GM12878 (cell line): ENCODE measurements around the gene NCS1.

Experiments
- CREB1 ChIP-seq: IDR thresholded peaks from 2 replicates; pipeline ENCODE4 v1.6.1; 2012; ENCODE audit warnings: low read depth, mild to moderate bottlenecking, inconsistent platforms
- MAX ChIP-seq: IDR thresholded peaks from 2 replicates; pipeline ENCODE4 v1.6.1; 2012; ENCODE audit warnings: low read depth, low read length, improper control_type of control experiment
- POLR2A ChIP-seq: IDR thresholded peaks from 2 replicates; pipeline ENCODE4 v1.6.1; 2011; ENCODE audit warnings: low read depth, mild to moderate bottlenecking, low read length
- POLR2AphosphoS5 ChIP-seq: IDR thresholded peaks from 2 replicates; pipeline ENCODE4 v1.6.1; 2011; ENCODE audit warnings: mild to moderate bottlenecking, low read length, inconsistent platforms
- TAF1 ChIP-seq: IDR thresholded peaks from 2 replicates; pipeline ENCODE4 v1.6.1; 2011; ENCODE audit warnings: mild to moderate bottlenecking, low read depth, low read length, borderline replicate concordance
- YBX1 ChIP-seq: fragments of 450-650 bp; IDR thresholded peaks from 2 replicates; pipeline ENCODE4 v1.6.1; 2016; ENCODE audit warnings: antibody characterized with exemption
- ZZZ3 ChIP-seq: IDR thresholded peaks from 2 replicates; pipeline ENCODE4 v1.6.1; 2011; ENCODE audit warnings: low read depth; ENCODE audit not compliant: control insufficient read depth, insufficient read length

- TF ChIP-seq POLR2AphosphoS5 = no peak
- no peak for TF ChIP-seq TAF1
- no peak for TF ChIP-seq ZZZ3
- TF ChIP-seq YBX1 = no peak
- no peak for TF ChIP-seq MAX
- TF ChIP-seq POLR2A = no peak
- no peak for TF ChIP-seq CREB1
These were observed 65.7 kb downstream of the NCS1 start for GRCh38 chr9:130237763-130238524.
